ENCODE results near the gene FOXF1.

FOXF1 gene

GRCh38 chr16:86492267-86492960, 17.9 kb upstream of the FOXF1 start:
- H3K4me3 ChIP-seq (ENCODE audit: insufficient read length, low read depth): no peak overlapping the region
- H3K9ac ChIP-seq (ENCODE audit: insufficient read length, low read depth): no peak overlapping the region
- peaks cover 11% of the 10 kb centered on the region; the same call in 1 of the 2 replicates for H3K9me3 ChIP-seq (ENCODE audit: insufficient read depth, low read length)
- TF ChIP-seq ZNF274 (IDR thresholded peaks at IDR 0.05; ENCODE audit: low read depth, low read length): no peak
- no peaks in the 10 kb centered on the region for H3K36me3 ChIP-seq (ENCODE audit: insufficient read depth, insufficient read length, low read length)
- peaks cover 2% of the 10 kb centered on the region for H3K4me1 ChIP-seq (ENCODE audit: insufficient read depth, insufficient read length)
- no peak for DNase-seq (ENCODE audit: low read depth, low spot score)
- peaks cover 95% of the 10 kb centered on the region for H3K27me3 ChIP-seq (ENCODE audit: insufficient read depth, insufficient read length)

DNA sequence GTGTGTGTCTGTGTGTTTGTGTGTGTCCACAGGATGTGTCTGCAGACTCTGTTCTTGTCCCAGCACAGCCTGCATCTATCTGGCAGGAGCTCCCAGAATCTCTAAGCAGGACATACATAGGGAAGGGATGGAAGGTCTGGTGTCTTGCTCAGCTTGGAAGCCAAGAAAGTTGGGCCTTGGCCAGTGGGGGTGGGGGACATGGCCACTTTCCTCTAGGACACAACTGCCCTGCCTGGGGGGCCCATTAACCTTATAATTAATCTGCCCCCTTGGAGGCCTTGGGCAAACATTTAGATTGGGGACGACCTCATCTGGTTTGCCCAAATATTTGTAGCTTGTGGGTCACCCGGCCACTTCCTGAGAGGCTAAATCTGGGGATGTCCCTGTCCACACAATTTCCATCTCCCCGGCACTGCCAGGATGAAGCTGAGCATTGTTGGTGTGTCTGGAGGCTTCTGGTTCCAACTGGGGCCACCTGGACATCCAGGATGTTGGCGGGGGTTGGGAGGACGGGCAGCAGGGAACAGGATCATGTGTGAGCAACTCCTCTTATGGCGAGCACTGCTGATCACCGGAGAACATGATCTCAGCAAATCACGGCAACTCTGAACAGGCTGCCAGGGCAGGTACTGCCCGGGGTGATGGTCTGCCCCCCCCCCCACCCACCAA, 17.2 kb upstream of the FOXF1 start:
- Histone ChIP-seq H3K4me3 (ENCODE audit: insufficient read length, low read depth) (no peak overlapping the region), H3K36me3 (ENCODE audit: insufficient read depth, insufficient read length, low read length) (no peaks in the 10 kb centered on the region), H3K9me3 (ENCODE audit: insufficient read depth, low read length) (peaks cover 11% of the 10 kb centered on the region; the same call in 1 of the 2 replicates), H3K27me3 (ENCODE audit: insufficient read depth, insufficient read length) (peaks cover 97% of the 10 kb centered on the region), H3K9ac (ENCODE audit: insufficient read length, low read depth) (no peak overlapping the region), H3K4me1 (ENCODE audit: insufficient read depth, insufficient read length) (peaks cover 2% of the 10 kb centered on the region)
- no peak for DNase-seq (ENCODE audit: low read depth, low spot score)
- TF ChIP-seq SUZ12 (IDR thresholded peaks at IDR 0.05; ENCODE audit: extremely low read depth, insufficient read depth, insufficient read length) (no peak), ZNF274 (IDR thresholded peaks at IDR 0.05; ENCODE audit: low read depth, low read length) (no peak), YY1 (IDR thresholded peaks at IDR 0.05; ENCODE audit: insufficient read depth, insufficient read length) (no peak)

DNA sequence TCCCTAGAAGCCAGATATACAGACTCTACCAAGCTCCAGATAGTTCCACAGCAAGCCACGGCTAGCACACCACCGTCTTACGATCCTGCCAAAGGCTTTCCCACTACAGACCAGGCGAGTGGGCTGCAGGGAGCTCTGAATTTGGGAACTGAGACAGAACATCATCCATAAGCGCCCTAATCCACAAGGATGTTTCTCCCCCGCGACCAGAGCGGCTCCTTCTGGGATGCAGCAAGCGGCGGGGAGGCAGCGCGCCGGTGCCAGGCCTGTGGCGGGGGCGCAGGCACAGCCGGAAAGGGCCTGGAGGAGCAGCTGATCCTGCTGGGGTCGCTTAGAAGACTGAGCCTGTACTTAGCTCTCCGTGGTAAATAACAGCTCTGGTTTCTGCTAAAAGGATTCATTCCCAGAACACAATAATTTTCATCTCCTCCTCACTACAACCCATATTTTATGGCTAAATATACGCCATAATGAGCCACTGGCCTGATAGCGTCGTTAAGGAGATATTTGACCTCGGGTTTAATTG, 16.2 kb upstream of the FOXF1 start:
- Histone ChIP-seq H3K4me3 (ENCODE audit: insufficient read length, low read depth) (no peak overlapping the region), H3K36me3 (ENCODE audit: insufficient read depth, insufficient read length, low read length) (no peaks in the 10 kb centered on the region), H3K9ac (ENCODE audit: insufficient read length, low read depth) (no peak overlapping the region), H3K4me1 (ENCODE audit: insufficient read depth, insufficient read length) (peaks cover 2% of the 10 kb centered on the region), H3K27me3 (ENCODE audit: insufficient read depth, insufficient read length) (peaks cover 98% of the 10 kb centered on the region), H3K9me3 (ENCODE audit: insufficient read depth, low read length) (peaks cover 10% of the 10 kb centered on the region; the same call in 1 of the 2 replicates)
- no peak for DNase-seq (ENCODE audit: low read depth, low spot score)
- TF ChIP-seq YY1 (IDR thresholded peaks at IDR 0.05; ENCODE audit: insufficient read depth, insufficient read length) (no peak), SUZ12 (IDR thresholded peaks at IDR 0.05; ENCODE audit: extremely low read depth, insufficient read depth, insufficient read length) (no peak), ZNF274 (IDR thresholded peaks at IDR 0.05; ENCODE audit: low read depth, low read length) (no peak)

- Histone ChIP-seq H3K36me3 (ENCODE audit: insufficient read depth, insufficient read length, low read length) (no peaks in the 10 kb centered on the region), H3K27me3 (ENCODE audit: insufficient read depth, insufficient read length) (peaks cover 98% of the 10 kb centered on the region), H3K9me3 (ENCODE audit: insufficient read depth, low read length) (peaks cover 3% of the 10 kb centered on the region; the same call in 1 of the 2 replicates), H3K4me1 (ENCODE audit: insufficient read depth, insufficient read length) (peaks cover 2% of the 10 kb centered on the region), H3K4me3 (ENCODE audit: insufficient read length, low read depth) (no peak overlapping the region), H3K9ac (ENCODE audit: insufficient read length, low read depth) (no peak overlapping the region)
- no peak for DNase-seq (ENCODE audit: low read depth, low spot score)
- TF ChIP-seq ZNF274 (IDR thresholded peaks at IDR 0.05; ENCODE audit: low read depth, low read length) (no peak), YY1 (IDR thresholded peaks at IDR 0.05; ENCODE audit: insufficient read depth, insufficient read length) (no peak), SUZ12 (IDR thresholded peaks at IDR 0.05; ENCODE audit: extremely low read depth, insufficient read depth, insufficient read length) (peak; percentile 69)
These were observed 15.6 kb upstream of the FOXF1 start for GRCh38 chr16:86494565-86495356.

- peaks cover 2% of the 10 kb centered on the region for H3K4me1 ChIP-seq (ENCODE audit: insufficient read depth, insufficient read length)
- peaks cover 98% of the 10 kb centered on the region for H3K27me3 ChIP-seq (ENCODE audit: insufficient read depth, insufficient read length)
These were observed 15.0 kb upstream of the FOXF1 start for GRCh38 chr16:86495357-86495701.

GRCh38 chr16:86495756-86496261, 14.5 kb upstream of the FOXF1 start:
- H3K4me3 ChIP-seq (ENCODE audit: insufficient read length, low read depth): no peak overlapping the region
- peaks cover 2% of the 10 kb centered on the region for H3K4me1 ChIP-seq (ENCODE audit: insufficient read depth, insufficient read length)
- TF ChIP-seq SUZ12 (IDR thresholded peaks at IDR 0.05; ENCODE audit: extremely low read depth, insufficient read depth, insufficient read length) (no peak), YY1 (IDR thresholded peaks at IDR 0.05; ENCODE audit: insufficient read depth, insufficient read length) (no peak), ZNF274 (IDR thresholded peaks at IDR 0.05; ENCODE audit: low read depth, low read length) (no peak)
- no peaks in the 10 kb centered on the region for H3K9me3 ChIP-seq (ENCODE audit: insufficient read depth, low read length)
- H3K27me3 ChIP-seq (ENCODE audit: insufficient read depth, insufficient read length): peaks cover 98% of the 10 kb centered on the region
- no peak overlapping the region for H3K9ac ChIP-seq (ENCODE audit: insufficient read length, low read depth)
- no peak for DNase-seq (ENCODE audit: low read depth, low spot score)
- H3K36me3 ChIP-seq (ENCODE audit: insufficient read depth, insufficient read length, low read length): no peaks in the 10 kb centered on the region

More at GRCh38 chr16:86495357-86495701, 15.0 kb upstream of the FOXF1 start:
- TF ChIP-seq SUZ12 (IDR thresholded peaks at IDR 0.05; ENCODE audit: extremely low read depth, insufficient read depth, insufficient read length): no peak
- no peak for TF ChIP-seq YY1 (IDR thresholded peaks at IDR 0.05; ENCODE audit: insufficient read depth, insufficient read length)
- no peak for DNase-seq (ENCODE audit: low read depth, low spot score)
- Histone ChIP-seq H3K36me3 (ENCODE audit: insufficient read depth, insufficient read length, low read length) (no peaks in the 10 kb centered on the region), H3K9me3 (ENCODE audit: insufficient read depth, low read length) (no peaks in the 10 kb centered on the region), H3K4me3 (ENCODE audit: insufficient read length, low read depth) (no peak overlapping the region), H3K9ac (ENCODE audit: insufficient read length, low read depth) (no peak overlapping the region)

Data from NT2/D1 (cell line).